SH-SY5Y (cell line): ENCODE measurements around the gene MTR.

Experiments
- GATA2 ChIP-seq: IDR thresholded peaks from 2 replicates; pipeline ENCODE4 v1.6.1; 2011; ENCODE audit warnings: mild to moderate bottlenecking, low read depth, low read length
- GATA3 ChIP-seq: IDR thresholded peaks from 2 replicates; pipeline ENCODE4 v1.6.1; 2011; ENCODE audit warnings: low read depth, mild to moderate bottlenecking, low read length, moderate library complexity

The MTR gene

DNA sequence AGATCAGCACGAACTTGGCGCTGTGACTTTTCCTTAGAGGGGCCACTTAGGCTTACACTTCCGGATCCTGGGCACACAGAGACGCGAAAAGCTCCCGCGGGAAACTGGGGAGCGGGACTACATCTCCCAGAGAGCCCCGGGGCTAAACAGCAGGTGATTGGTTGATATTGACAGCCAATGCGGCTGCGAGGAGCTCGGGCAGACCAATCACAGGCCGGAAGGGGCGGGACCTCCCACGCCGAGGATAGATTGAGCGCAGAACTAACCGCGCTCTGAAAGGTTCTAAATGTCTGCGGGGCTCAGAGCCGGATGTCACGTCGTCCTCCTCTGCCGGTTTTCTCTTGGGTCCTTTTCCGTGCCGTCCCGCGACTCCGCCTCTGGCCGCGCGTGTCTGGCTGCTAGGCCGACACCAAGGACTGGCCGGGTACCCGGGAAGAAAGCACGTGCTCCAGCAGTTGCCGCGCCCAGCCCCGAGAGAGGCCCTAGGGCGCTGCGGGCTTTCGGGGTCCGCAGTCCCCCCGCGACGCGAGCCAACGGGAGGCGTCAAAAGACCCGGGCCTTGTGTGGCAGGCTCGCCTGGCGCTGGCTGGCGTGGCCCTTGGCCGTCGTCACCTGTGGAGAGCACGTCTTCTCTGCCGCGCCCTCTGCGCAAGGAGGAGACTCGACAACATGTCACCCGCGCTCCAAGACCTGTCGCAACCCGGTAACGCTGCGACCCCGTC lies at the start of gene MTR:
MTR (plus strand) TSS at position 258 of the 722 bp plus-strand sequence; CDS start at position 670, 412 bp downstream.
- no peak for TF ChIP-seq GATA2
- TF ChIP-seq GATA3, result no peak

DNA sequence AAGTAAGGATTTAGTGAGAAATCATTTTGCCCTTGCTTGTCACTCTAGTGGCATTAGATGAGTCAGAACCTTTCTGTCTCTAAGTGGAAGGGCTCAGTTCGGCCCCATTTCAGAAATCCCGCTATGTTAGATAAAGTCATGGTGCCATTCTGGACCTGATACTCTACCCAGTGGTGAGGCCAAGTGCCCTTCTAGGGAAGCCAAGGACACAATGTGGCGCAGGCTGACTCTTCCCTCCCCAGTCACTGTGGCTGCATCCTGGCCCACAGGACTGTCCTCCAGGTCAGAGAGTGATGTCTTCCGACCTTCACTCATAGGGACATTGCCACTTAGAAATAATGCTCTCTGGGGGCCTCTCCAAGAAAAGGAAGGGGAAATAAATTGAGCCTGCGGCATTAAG lies 48.3 kb upstream of the MTR start:
- TF ChIP-seq GATA2, result no peak
- no peak for TF ChIP-seq GATA3

DNA sequence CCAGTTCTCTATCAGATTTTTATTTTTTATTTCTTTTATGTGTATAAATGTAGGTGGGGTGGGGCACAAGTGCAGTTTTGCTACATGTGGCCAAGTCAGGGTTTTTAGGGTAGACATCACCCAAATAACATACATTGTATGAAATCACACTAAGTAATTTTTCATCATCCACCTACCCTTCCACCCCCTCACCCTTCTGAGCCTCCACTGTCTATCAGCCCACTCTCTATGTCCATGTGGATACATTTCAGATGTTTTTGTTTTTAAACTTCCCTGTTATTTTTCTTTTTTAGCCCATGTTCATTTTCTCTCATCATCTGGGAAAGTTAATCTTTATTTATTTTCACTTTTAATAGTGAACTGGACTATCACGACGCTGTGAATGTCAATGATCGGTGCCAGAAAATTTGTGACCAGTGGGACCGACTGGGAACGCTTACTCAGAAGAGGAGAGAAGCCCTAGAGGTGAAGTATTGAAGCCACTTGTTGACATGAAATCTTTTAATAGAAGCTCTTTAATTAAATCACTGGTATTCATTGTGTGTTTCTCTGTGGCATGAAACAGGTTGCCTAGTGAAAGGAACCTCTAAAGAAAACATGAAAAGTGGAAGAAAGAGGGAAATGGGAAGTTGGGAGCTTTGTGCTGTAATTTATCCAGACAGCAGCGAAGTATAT lies 47.6 kb upstream of the MTR start:
- TF ChIP-seq GATA3, result no peak
- TF ChIP-seq GATA2, result no peak

DNA sequence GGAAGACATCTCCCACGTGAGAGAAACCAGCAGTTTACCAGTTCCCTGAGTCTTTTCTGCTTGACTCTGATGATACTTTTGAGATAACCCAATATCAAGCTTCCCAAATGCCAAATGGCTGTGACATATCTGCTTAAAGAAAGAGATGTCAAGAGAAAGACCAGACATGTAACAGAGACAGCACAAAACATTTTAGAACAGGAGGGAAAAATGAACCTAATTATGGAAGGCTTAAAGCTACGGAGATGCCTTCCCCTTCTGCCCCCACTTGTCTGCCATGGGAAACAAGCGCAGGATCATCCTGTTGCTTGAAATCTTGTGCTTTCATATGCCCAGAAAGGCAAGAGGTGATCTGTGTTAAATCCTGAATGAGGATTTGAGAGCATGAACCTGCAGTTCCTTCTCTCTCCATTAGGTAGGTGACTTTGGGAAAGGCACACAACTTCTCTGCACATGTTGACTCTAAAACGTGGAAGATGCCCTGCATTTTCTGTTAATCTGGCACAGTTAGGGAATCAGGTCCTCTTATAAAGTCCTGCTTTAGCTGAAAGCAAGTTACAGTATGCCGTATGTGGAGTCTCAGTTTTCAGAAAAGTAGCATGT lies 46.7 kb upstream of the MTR start:
- TF ChIP-seq GATA2, result no peak
- no peak for TF ChIP-seq GATA3

DNA sequence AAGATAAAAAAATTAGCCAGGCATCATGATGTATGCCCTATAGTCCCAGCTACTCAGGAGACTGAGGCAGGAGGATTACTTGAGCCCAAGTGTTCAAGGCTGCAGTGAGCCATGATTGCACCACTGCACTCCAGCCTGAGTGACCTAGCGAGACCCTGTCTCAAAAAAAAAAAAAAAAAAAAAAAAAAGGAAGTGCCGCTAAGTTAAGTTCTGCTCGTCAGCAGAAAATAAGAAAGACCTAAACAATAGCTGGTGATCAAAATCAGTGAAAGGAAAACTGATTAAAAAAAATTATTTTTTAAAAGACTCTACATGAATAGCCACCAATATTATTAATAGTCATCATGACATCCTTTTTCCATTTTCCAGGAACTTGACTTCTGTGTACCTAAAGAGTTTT lies 44.2 kb upstream of the MTR start:
- TF ChIP-seq GATA3 (no peak), GATA2 (no peak)

DNA sequence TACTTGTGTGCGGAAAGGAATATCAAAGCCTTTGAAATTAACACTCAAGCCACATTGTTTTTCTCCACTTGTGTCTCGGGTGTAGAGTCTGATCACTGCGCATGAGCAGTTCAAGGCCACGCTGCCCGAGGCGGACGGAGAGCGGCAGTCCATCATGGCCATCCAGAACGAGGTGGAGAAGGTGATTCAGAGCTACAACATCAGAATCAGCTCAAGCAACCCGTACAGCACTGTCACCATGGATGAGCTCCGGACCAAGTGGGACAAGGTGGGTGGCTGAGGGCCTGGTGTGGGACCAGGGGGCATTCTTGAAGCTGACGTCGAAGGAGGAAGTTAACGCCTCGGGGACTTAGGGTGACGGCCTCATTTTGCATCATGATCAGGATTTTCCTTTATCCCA lies 43.7 kb upstream of the MTR start:
- no peak for TF ChIP-seq GATA2
- no peak for TF ChIP-seq GATA3

DNA sequence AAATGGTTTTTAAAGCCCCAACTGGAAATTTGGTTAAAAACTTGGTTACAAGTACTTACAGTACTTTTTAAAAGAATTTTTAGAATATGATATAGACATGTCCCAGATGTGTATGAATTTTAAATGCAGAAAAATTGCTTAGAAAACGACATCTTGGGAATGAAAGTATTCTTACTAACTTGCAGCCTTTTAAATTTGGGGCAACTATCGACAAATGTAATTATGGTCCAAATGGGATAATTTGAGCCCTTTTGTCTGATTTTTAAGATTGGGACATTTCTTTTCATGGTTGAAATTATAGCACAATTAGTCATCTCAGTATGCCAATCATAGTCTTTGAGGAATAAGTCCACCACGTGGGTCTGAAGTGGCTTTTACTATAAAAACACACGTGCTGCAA lies 43.2 kb upstream of the MTR start:
- no peak for TF ChIP-seq GATA2
- no peak for TF ChIP-seq GATA3

DNA sequence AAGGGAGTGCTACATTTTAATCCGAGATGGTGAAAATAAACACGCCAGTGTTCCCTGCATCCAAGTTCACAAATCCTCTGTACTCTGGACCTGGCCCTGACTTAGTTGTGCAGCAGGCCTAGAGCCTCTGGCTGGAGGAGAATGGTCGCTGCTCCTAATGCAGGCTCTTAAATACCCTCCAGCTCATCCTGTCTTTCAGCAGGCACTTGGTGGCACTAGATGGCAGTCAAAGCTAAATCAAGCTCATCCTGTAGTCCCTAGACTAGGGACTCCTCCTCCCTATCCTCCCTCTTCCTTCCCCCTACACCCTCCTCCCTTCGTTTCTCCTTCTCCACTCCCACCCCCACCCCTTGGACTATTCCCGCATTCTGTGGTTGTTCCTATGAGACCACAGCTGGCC lies 41.6 kb upstream of the MTR start:
- no peak for TF ChIP-seq GATA2
- no peak for TF ChIP-seq GATA3

DNA sequence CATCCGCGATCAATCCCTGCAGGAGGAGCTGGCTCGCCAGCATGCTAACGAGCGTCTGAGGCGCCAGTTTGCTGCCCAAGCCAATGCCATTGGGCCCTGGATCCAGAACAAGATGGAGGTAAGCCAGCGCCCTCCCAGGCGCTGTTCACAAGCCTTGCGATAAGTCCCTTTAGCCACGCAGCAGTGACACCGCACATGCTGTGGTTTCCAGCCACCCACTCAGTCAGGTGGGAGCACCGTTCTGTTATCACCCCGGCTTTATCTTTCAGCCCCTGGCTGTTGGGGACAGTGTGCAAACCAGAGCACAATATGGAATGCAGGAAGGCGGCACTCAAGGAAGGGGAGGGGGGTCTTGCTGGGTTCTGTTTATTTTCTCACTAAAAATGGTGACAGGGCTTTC lies 41.1 kb upstream of the MTR start:
- TF ChIP-seq GATA2 (peak; percentile 55; the same call in 1 of the 2 replicates), GATA3 (no peak)

DNA sequence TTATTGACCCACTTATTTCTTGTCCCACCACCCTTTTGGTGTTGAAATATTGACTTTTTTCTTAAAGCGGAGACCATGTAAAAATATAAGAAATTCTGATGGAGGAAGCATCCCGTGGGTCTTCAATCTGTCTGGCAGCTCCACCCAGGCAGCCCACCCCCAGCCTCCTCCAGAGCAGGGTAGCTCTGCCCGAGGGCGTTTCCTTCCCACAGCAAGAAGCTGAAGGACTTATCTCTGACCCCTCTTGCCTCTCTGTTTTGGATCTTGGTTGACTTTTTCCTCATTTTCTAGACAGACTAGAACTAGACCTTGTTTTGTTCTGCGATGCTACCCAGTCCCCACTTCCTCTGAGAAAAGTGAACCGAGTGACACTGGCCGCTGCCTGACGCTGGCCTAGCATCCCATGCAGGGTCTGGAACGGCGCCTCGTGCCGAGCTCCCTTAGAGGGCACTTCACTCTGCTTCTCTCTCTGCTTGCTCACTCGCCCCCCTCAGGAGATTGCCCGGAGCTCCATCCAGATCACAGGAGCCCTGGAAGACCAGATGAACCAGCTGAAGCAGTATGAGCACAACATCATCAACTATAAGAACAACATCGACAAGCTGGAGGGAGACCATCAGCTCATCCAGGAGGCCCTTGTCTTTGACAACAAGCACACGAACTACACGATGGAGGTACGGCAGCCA lies 40.4 kb upstream of the MTR start:
- TF ChIP-seq GATA3, result no peak
- no peak for TF ChIP-seq GATA2

DNA sequence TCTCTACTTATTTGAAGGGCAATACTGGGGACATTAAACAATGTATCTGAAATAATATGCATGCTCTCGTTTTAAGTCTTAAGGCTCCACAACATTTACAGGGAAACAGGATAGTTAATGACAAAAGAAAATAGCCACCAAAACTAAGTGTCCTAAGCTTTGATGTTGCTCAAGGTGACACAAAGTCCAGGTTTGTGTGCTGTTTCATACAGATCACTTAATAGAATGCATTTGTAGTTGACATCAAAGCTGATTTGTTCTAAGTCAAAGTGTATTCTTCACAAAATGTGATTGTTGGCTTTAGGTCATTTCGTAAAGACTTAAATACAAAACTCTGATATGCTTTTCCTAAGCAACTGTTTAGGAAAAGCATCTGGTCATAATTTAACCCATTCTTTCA lies 37.5 kb upstream of the MTR start:
- TF ChIP-seq GATA2 (no peak), GATA3 (no peak)

DNA sequence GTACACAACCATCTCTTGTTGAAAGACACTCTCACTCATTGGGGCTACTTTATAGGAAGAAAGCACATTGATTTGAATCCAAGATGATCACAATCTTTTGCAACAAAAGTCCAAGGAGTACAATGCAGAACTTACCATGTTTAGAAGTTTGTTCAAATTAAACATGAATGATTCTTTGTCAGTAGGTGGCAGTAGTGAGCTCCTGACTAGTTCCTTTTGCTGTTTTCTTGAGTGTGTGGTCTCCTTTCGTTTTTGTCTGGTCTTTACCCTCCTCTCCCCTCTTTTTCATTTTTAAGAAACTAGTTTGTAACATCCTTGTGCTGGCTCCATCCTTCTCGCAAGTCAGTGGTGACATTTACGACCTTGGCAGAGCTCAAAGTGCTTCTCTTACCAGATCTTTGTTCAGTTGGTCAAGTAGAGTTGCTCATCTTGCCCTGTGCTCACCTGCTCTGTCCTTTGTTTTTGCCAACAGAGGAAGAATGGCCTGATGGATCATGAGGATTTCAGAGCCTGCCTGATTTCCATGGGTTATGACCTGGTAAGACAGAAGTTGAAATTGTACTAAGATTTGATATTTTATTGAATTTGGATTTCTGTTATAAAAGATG lies 35.7 kb upstream of the MTR start:
- TF ChIP-seq GATA3, result no peak
- TF ChIP-seq GATA2, result no peak

DNA sequence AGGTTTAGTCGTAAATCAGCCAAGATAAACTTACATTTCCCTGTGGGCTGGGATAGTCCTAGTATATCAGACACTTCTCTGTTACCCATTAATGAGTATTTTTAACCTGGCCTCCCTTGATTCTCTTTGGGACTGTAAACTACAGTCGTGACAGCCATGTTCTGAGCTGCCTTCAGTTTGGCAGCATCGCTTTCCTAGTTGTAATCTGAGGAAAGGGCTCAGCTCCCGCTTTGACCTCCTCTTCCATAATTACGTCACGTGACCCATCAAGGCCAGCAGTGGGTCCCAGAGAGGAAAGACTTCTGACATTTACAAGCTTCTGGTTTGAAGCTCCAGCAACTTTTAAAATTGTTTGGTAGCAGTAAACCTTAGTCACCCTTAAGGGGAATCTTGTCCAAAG lies 34.6 kb upstream of the MTR start:
- TF ChIP-seq GATA2 (no peak), GATA3 (no peak)

DNA sequence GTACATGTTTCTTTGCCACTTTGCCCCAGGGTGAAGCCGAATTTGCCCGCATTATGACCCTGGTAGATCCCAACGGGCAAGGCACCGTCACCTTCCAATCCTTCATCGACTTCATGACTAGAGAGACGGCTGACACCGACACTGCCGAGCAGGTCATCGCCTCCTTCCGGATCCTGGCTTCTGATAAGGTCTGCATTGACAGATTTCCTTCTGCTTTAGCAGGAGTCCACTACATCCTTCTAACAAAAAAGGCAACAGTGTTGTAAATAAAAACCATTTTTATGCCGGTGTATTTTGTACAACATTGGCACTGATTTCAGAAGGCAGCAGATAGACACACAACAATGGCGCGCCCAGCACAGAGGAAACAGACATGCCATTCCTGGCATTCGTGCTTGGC lies 34.1 kb upstream of the MTR start:
- TF ChIP-seq GATA3 (no peak), GATA2 (no peak)
